Testis (tissue), 3 donors: Measurements from ENCODE around the gene BEGAIN. TPM values are rescaled to one million over a fixed set of nuclear protein-coding genes. Genes with fewer than 3 reads are reported as not detected.

Source experiments
- DNase-seq: peaks from one replicate; pipeline ENCODE4 v3.0.0-alpha.2; 2019
- H3K27ac ChIP-seq, 2 donors: fragments of 200-600 bp; sonication (generic); one replicate each; pipeline ENCODE4 v1.5.1; 2019
- H3K27me3 ChIP-seq: fragments of 200-600 bp; sonication (generic); one replicate; pipeline ENCODE4 v1.5.1; 2019
- H3K36me3 ChIP-seq: fragments of 200-600 bp; sonication (generic); one replicate; pipeline ENCODE4 v1.5.1; 2017; ENCODE audit warnings: low read depth; ENCODE audit errors: missing control alignments
- H3K4me1 ChIP-seq: fragments of 200-600 bp; sonication (generic); one replicate; pipeline ENCODE4 v1.5.1; 2019
- H3K4me3 ChIP-seq, 2 donors: fragments of 200-600 bp; sonication (generic); one replicate each; pipeline ENCODE4 v1.5.1; 2017 to 2019
- H3K9me3 ChIP-seq: fragments of 200-600 bp; sonication (generic); one replicate; pipeline ENCODE4 v1.5.1; 2017
- CTCF ChIP-seq, 3 experiments: fragments of 450-650 bp in 2 of 3; fragments of 200-600 bp in 1 of 3; sonication (generic) in 1 of 3; IDR thresholded peaks; one replicate each; pipeline ENCODE4 v1.5.1; 2016 to 2019; ENCODE audit warnings: antibody characterized with exemption in 3 of 3, mild to moderate bottlenecking in 2 of 3, moderate library complexity in 1 of 3
- POLR2A ChIP-seq: fragments of 450-650 bp; IDR thresholded peaks from one replicate; pipeline ENCODE4 v1.6.1; 2017; ENCODE audit warnings: antibody characterized with exemption, mild to moderate bottlenecking, moderate library complexity
- WGBS, 2 donors: methylation state at CpG; one replicate each; pipeline ENCODE4 v1.1.5; 2018; 5-methylcytosine and 5-hydroxymethylcytosine counted together
- intact Hi-C: fragments of 100-400 bp; cut with DNase I; formaldehyde crosslinking; loops from one replicate; pipeline ENCODE4 v1.15.1; 2023; ENCODE audit warnings: low total_unique reads
- polyA plus RNA-seq: library from polyadenylated mRNA; stranded (reverse); fragments of 350-450 nt; fragmentation: Illumina TruSeq; extraction: RNeasy Lipid Tissue Mini Kit (QIAGEN cat#74804); gene quantifications from one replicate; pipeline ENCODE4 v1.2.3, GENCODE V29; 2014; ENCODE audit warnings: low read depth, low replicate concordance; ENCODE audit not compliant: insufficient read depth
- total RNA-seq, 2 donors: library from RNA; depleted of rRNA; stranded (reverse); fragments of >200 nt; gene quantifications; one replicate each; pipeline ENCODE4 v1.2.3, GENCODE V29; 2016

BEGAIN gene
- total and polyA plus RNA-seq, 3 donors from 2014 or later, result 4.5 to 7.6 (median 6.9) TPM

GRCh38 chr14:100586153-100586402, 1.1 kb downstream of the BEGAIN start:
- Histone ChIP-seq H3K36me3 (no peaks in the 10 kb centered on the region), H3K27me3 (no peaks in the 10 kb centered on the region), H3K4me1 (no peaks in the 10 kb centered on the region), H3K4me3 (peak overlapping the region; percentile 44 to 61), H3K27ac (no peak overlapping the region), H3K9me3 (no peaks in the 10 kb centered on the region)
- intact Hi-C loops, result no loop called here
- no peak for DNase-seq
- WGBS, 2 donors, result 26 to 40% methylated on average over 1 to 8 of the region's 8 CpGs
- TF ChIP-seq CTCF (IDR thresholded peaks at IDR 0.05) (no peak), POLR2A (no peak)

GRCh38 chr14:100585448-100586152, 1.6 kb downstream of the BEGAIN start:
- intact Hi-C loops, result no loop called here
- no peaks in the 10 kb centered on the region for H3K4me1 ChIP-seq
- no peaks in the 10 kb centered on the region for H3K27me3 ChIP-seq
- no peaks in the 10 kb centered on the region for H3K9me3 ChIP-seq
- H3K27ac ChIP-seq, result no peak overlapping the region
- H3K4me3 ChIP-seq, result peak overlapping the region in 1 of 2 donors; percentile 61
- WGBS, 2 donors, result 73 to 78% methylated on average over 6 to 23 of the region's 23 CpGs
- no peak for DNase-seq
- H3K36me3 ChIP-seq, result no peaks in the 10 kb centered on the region
- no peak for TF ChIP-seq POLR2A
- TF ChIP-seq CTCF (IDR thresholded peaks at IDR 0.05), result no peak

- Histone ChIP-seq H3K27me3 (no peaks in the 10 kb centered on the region), H3K9me3 (no peaks in the 10 kb centered on the region), H3K4me1 (no peaks in the 10 kb centered on the region), H3K36me3 (no peaks in the 10 kb centered on the region), H3K4me3 (no peak overlapping the region), H3K27ac (no peak overlapping the region)
- WGBS, 2 donors, result 94% methylated on average over 12 of the region's 12 CpGs
- TF ChIP-seq CTCF (IDR thresholded peaks at IDR 0.05) (no peak), POLR2A (no peak)
- DNase-seq, result no peak
- intact Hi-C loops, result no loop called here
Measured at GRCh38 chr14:100584056-100585031, 2.9 kb downstream of the BEGAIN start.

GRCh38 chr14:100583245-100583644, 4.0 kb downstream of the BEGAIN start:
- Histone ChIP-seq H3K27me3 (no peaks in the 10 kb centered on the region), H3K4me1 (no peaks in the 10 kb centered on the region), H3K4me3 (no peak overlapping the region), H3K9me3 (no peaks in the 10 kb centered on the region), H3K27ac (no peak overlapping the region), H3K36me3 (no peaks in the 10 kb centered on the region)
- DNase-seq, result no peak
- intact Hi-C loops, result no loop called here
- 95 to 98% methylated on average over 2 of the region's 2 CpGs for WGBS, 2 donors
- TF ChIP-seq CTCF (IDR thresholded peaks at IDR 0.05) (no peak), POLR2A (no peak)
